Loucy (cell line): ENCODE results near the gene COLGALT1.
A peak's percentile ranks its signal among the peaks of the same experiment; 100 is the strongest.

ENCODE experiments used
- H2AFZ ChIP-seq: fragments of 200-600 bp; sonication (generic); 2 replicates; pipeline ENCODE4 v1.6.0; 2016; ENCODE audit warnings: antibody characterized with exemption, mild to moderate bottlenecking, low read length, moderate library complexity
- H3F3A ChIP-seq: fragments of 200-600 bp; 2 replicates; pipeline ENCODE4 v1.6.0; 2016; ENCODE audit warnings: antibody characterized with exemption, low read depth, mild to moderate bottlenecking
- H3K27me3 ChIP-seq: fragments of 200-600 bp; sonication (generic); 2 replicates; pipeline ENCODE4 v1.6.1; 2014; ENCODE audit warnings: low read length, mild to moderate bottlenecking; ENCODE audit not compliant: insufficient read depth, poor library complexity, severe bottlenecking
- H3K36me3 ChIP-seq: fragments of 200-600 bp; sonication (generic); 2 replicates; pipeline ENCODE4 v1.6.1; 2016; ENCODE audit warnings: low read length; ENCODE audit not compliant: insufficient read depth
- H3K4me1 ChIP-seq: fragments of 200-600 bp; sonication (generic); 2 replicates; pipeline ENCODE4 v1.5.1; 2014; ENCODE audit warnings: low read length, mild to moderate bottlenecking; ENCODE audit not compliant: insufficient read depth, poor library complexity, severe bottlenecking
- H3K4me2 ChIP-seq: fragments of 200-600 bp; sonication (generic); 2 replicates; pipeline ENCODE4 v1.6.0; 2014; ENCODE audit warnings: antibody characterized with exemption, low read length, low read depth, mild to moderate bottlenecking; ENCODE audit not compliant: poor library complexity, severe bottlenecking
- H3K4me3 ChIP-seq: fragments of 200-600 bp; sonication (generic); 2 replicates; pipeline ENCODE4 v1.5.1; 2014; ENCODE audit warnings: low read length, mild to moderate bottlenecking, mixed read lengths; ENCODE audit not compliant: poor library complexity, severe bottlenecking
- H3K79me2 ChIP-seq: fragments of 200-600 bp; sonication (generic); 2 replicates; pipeline ENCODE4 v1.6.1; 2014; ENCODE audit warnings: low read length; ENCODE audit not compliant: insufficient read depth
- H3K9ac ChIP-seq: fragments of 200-600 bp; sonication (generic); 2 replicates; pipeline ENCODE4 v1.6.0; 2014; ENCODE audit warnings: mild to moderate bottlenecking, low read depth, low read length, moderate library complexity; ENCODE audit not compliant: poor library complexity, severe bottlenecking
- H3K9me2 ChIP-seq: fragments of 200-600 bp; sonication (generic); replicated peaks from 2 replicates; pipeline ENCODE4 v1.6.1; 2016; ENCODE audit warnings: low read depth, low read length, mixed read lengths
- H3K9me3 ChIP-seq: fragments of 200-600 bp; sonication (generic); 2 replicates; pipeline ENCODE4 v1.6.1; 2014; ENCODE audit warnings: mild to moderate bottlenecking, antibody characterized with exemption, low read length, low read depth; ENCODE audit not compliant: insufficient read depth
- H4K20me1 ChIP-seq: fragments of 200-600 bp; sonication (generic); 2 replicates; pipeline ENCODE4 v1.6.0; 2014; ENCODE audit warnings: antibody characterized with exemption, low read length, mild to moderate bottlenecking; ENCODE audit not compliant: insufficient read depth, poor library complexity, severe bottlenecking
- EZH2phosphoT487 ChIP-seq: fragments of 200-600 bp; IDR thresholded peaks from 2 replicates; pipeline ENCODE4 v1.6.1; 2018; ENCODE audit warnings: antibody characterized with exemption, mild to moderate bottlenecking, moderate library complexity, borderline replicate concordance
- TF ChIP-seq, protein P1 (sequence below): fragments of 200-600 bp; sonication (generic); conservative IDR thresholded peaks from 2 replicates; pipeline ENCODE4 v1.5.1; 2014; ENCODE audit warnings: mild to moderate bottlenecking, antibody characterized with exemption, low read length

COLGALT1 gene

DNA sequence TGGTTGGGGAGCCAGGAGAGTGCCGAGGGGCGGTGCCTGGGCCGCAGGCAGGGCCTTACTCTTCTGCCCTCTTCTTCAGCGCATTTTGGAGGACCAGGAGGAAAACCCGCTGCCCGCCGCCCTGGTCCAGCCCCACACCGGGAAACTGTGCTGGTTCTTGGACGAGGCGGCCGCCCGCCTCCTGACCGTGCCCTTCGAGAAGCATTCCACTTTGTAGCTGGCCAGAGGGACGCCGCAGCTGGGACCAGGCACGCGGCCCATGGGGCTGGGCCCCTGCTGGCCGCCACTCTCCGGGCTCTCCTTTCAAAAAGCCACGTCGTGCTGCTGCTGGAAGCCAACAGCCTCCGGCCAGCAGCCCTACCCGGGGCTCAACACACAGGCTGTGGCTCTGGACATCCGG lies 34.6 kb upstream of the COLGALT1 start:
- H3F3A ChIP-seq = peaks cover 18% of the 10 kb centered on the region
- no peaks in the 10 kb centered on the region for H3K27me3 ChIP-seq
- peaks cover 35% of the 10 kb centered on the region for H3K4me1 ChIP-seq
- H3K4me2 ChIP-seq = no peak overlapping the region
- 0 out of 2 replicates have a peak, but pooled peaks cover 3% of the 10 kb centered on the region for H3K79me2 ChIP-seq
- no peaks in the 10 kb centered on the region for H3K9me2 ChIP-seq
- H2AFZ ChIP-seq = no peak overlapping the region
- H3K9me3 ChIP-seq = peaks cover 4% of the 10 kb centered on the region; the same call in 1 of the 2 replicates
- no peaks in the 10 kb centered on the region; the same call in 1 of the 2 replicates for H3K36me3 ChIP-seq
- no peak for TF ChIP-seq EZH2phosphoT487
- TF ChIP-seq, protein P1, sequence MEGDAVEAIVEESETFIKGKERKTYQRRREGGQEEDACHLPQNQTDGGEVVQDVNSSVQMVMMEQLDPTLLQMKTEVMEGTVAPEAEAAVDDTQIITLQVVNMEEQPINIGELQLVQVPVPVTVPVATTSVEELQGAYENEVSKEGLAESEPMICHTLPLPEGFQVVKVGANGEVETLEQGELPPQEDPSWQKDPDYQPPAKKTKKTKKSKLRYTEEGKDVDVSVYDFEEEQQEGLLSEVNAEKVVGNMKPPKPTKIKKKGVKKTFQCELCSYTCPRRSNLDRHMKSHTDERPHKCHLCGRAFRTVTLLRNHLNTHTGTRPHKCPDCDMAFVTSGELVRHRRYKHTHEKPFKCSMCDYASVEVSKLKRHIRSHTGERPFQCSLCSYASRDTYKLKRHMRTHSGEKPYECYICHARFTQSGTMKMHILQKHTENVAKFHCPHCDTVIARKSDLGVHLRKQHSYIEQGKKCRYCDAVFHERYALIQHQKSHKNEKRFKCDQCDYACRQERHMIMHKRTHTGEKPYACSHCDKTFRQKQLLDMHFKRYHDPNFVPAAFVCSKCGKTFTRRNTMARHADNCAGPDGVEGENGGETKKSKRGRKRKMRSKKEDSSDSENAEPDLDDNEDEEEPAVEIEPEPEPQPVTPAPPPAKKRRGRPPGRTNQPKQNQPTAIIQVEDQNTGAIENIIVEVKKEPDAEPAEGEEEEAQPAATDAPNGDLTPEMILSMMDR = no peak
- no peak overlapping the region for H3K4me3 ChIP-seq
- no peak overlapping the region for H3K9ac ChIP-seq
- no peaks in the 10 kb centered on the region for H4K20me1 ChIP-seq

DNA sequence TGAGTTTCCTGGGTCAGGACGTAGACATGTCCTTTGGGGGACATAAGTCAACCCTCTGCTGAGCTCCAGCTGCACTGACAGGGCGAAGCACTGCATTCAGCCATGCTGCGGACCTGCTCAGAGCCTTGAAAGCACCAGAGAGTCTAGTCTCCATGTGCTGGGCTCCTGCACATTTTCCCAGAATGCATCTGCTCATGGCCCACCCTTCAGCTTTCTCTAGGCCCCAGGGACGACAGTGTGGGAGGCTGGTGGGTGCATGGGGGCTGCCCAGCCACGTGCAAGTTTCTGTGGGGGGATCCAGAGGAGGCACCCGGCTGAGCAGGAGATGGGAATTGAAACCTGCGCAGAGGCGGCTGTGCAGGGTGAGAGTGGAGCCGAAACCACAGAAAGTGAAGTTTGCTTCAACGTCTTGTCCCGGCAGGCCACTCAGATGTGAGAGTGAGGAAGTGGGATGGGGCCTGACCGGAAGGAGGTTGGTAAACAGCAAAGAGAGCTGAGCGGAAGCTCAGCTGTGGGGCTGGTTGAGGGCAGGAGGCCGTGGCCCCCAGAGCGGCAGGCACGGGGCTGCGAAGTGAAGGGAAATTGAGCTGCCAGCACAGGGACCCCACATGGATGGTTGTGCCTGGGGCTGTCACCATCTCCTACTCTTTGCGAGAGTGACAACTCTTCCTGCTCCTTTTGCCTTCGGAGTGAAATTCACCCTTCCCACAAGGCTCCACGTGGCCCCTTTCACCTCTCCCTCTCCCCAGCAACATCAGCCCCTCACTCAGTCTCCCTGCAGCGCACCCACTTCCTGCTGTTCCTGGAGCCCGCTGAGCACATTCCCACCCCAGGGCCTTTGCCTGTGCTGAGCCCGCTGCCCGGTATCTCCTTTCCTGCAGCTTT lies 32.2 kb upstream of the COLGALT1 start:
- TF ChIP-seq, protein P1 = no peak
- no peak for TF ChIP-seq EZH2phosphoT487
- peak overlapping the region; percentile 85 for H3K9ac ChIP-seq
- no peaks in the 10 kb centered on the region for H4K20me1 ChIP-seq
- H3K27me3 ChIP-seq = no peaks in the 10 kb centered on the region
- H3K9me2 ChIP-seq = no peaks in the 10 kb centered on the region
- no peaks in the 10 kb centered on the region for H3K9me3 ChIP-seq
- H3K4me2 ChIP-seq = peak overlapping the region; percentile 81
- H3K36me3 ChIP-seq = no peaks in the 10 kb centered on the region
- H3K79me2 ChIP-seq = 0 out of 2 replicates have a peak, but pooled peaks cover 3% of the 10 kb centered on the region
- peak overlapping the region; percentile 34; the same call in 1 of the 2 replicates for H2AFZ ChIP-seq
- H3K4me3 ChIP-seq = peak overlapping the region; percentile 71
- H3K4me1 ChIP-seq = peaks cover 46% of the 10 kb centered on the region
- H3F3A ChIP-seq = peaks cover 18% of the 10 kb centered on the region

DNA sequence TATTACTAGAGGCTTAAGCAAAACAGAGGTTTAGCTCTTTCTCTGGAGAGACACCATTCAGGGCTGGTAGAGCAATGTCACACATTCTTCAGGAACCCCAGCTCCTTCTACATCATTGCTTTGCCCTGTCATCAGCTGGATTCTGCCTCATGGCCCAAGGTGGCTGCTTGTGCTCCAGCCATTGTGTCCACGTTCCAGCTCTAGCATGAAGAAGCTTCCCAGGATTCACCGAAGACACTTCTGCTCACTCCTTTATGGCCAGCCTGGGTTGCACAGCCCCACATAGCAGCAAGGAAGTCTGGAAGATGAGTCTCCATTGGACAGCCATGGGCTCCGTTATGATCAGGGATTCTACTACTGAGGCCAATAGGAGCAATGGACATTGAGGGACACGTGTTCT lies 30.8 kb upstream of the COLGALT1 start:
- peaks cover 46% of the 10 kb centered on the region for H3K4me1 ChIP-seq
- H3K4me2 ChIP-seq = no peak overlapping the region
- H4K20me1 ChIP-seq = no peaks in the 10 kb centered on the region
- no peak overlapping the region for H2AFZ ChIP-seq
- TF ChIP-seq, protein P1 = no peak
- no peak for TF ChIP-seq EZH2phosphoT487
- no peaks in the 10 kb centered on the region for H3K9me2 ChIP-seq
- H3K36me3 ChIP-seq = no peaks in the 10 kb centered on the region
- peaks cover 18% of the 10 kb centered on the region for H3F3A ChIP-seq
- no peaks in the 10 kb centered on the region for H3K9me3 ChIP-seq
- no peaks in the 10 kb centered on the region for H3K27me3 ChIP-seq
- H3K79me2 ChIP-seq = 0 out of 2 replicates have a peak, but pooled peaks cover 3% of the 10 kb centered on the region
- peak overlapping the region; percentile 85 for H3K9ac ChIP-seq
- no peak overlapping the region for H3K4me3 ChIP-seq
